Mononuclear cell (primary cell): ENCODE measurements around the gene SCRN2. TPM values are rescaled to one million over a fixed set of nuclear protein-coding genes. Genes with fewer than 3 reads are reported as not detected.

Experiments used
- H3K27me3 ChIP-seq: 2 replicates; pipeline ENCODE4 v1.6.0; 2011; ENCODE audit warnings: low read length, control low read depth; ENCODE audit not compliant: insufficient read depth
- H3K4me1 ChIP-seq: 2 replicates; pipeline ENCODE4 v1.5.1; 2011; ENCODE audit warnings: mild to moderate bottlenecking, low read length, control low read depth; ENCODE audit not compliant: insufficient read depth
- H3K4me3 ChIP-seq: 2 replicates; pipeline ENCODE4 v1.5.1; 2011; ENCODE audit warnings: mild to moderate bottlenecking, low read length, moderate library complexity
- H3K9me3 ChIP-seq: 2 replicates; pipeline ENCODE4 v1.5.1; 2011; ENCODE audit warnings: low read depth, mild to moderate bottlenecking, control low read depth, low read length
- total RNA-seq: library from RNA; depleted of rRNA; stranded (reverse); fragments of >200 nt; gene quantifications from one replicate; pipeline ENCODE4 v1.2.3, GENCODE V29; 2012

The SCRN2 gene
- total RNA-seq, 1 donor, result 11.2 TPM

DNA sequence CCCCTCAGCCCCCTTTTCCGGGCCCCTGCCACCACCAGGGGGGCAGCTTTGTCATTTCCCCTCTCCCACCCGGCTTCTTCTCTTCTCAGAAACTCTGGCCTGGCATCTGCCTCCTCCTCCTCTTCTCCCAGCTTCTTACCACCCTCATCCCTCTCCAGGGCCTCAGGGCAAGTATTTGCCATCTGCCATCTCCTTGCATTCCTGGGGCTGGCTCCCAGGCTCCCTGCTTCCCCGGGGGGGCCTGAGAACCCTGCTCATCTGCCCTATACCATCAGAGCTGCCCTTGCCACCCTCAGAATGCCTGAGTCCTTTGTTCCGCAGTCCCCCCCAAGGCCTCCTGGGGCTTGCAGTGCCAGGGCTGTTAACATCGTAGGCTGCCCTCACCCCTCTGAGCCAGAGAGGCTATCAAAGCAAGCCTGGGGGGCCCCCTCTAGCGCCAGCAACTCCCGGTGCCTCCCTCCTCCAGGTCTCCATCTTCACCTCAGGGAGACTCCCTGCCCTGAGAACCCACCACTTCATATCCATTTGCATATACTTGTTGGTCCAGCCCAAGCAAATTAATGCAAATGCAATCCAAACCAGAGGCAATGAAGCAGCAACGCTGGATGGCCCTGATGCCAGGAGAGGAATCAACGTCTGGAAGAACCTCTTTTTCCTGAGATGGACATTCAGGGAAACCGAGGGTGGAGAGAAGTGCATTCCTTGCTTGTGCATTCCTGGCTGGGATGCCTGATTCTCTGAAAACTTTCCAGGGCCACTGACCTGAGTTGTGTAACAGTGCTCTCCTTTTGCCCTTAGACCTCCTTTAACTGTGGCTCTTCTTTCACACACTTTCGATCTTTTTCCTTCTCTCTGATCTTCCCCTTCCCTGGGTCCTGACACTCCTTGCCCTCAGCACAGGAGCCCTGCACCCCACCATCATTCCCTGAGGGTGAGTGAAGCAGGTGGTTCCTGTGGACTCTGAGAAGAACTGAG lies 34.2 kb upstream of the SCRN2 start:
- H3K4me1 ChIP-seq, result no peaks in the 10 kb centered on the region
- peaks cover 20% of the 10 kb centered on the region for H3K27me3 ChIP-seq
- H3K9me3 ChIP-seq, result no peaks in the 10 kb centered on the region
- H3K4me3 ChIP-seq, result no peak overlapping the region

DNA sequence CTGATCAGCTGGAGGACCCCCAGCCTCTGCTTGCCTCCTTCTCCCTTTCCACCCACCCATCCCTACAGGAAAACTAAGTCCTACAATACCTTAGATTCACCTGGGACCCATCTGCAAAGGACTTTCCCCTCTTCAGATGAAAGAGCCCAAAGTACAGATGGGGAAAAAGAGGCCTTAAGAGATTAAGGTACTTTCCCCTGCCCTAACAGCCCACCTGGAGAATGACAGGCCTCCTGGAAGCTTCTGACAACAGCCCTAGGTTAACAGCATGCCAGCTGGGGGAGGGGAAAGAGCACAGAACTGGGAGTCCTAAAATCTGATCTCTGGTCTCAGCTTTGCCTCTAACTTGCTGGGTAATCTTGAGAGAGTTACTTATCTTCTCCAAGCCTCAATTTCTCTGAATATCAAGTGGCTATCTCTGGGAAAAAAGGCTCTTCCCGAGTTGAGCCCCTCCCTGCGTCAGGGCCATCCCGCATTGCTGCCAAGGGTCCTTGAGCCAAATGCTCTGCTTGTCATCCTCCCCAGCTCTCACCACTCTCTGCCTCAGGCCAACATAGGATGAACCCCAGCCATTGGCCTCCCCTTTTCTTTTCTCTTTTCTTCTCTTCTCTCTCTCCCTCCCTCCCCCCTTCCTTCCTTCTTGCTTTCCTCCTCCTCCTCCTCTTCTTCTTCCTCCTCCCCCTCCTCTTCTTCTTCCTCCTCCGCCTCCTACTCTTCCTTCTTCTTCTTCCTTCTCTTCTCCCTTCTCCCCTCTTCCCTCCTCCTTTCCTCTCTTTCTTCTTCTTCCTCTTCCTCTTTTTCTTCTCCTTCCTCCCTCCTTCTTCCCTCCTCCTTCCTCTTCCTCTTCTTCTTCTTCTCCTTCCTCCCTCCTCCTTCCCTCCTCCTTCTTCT lies 32.4 kb upstream of the SCRN2 start:
- Histone ChIP-seq H3K27me3 (peaks cover 26% of the 10 kb centered on the region), H3K9me3 (no peaks in the 10 kb centered on the region), H3K4me3 (no peak overlapping the region)

DNA sequence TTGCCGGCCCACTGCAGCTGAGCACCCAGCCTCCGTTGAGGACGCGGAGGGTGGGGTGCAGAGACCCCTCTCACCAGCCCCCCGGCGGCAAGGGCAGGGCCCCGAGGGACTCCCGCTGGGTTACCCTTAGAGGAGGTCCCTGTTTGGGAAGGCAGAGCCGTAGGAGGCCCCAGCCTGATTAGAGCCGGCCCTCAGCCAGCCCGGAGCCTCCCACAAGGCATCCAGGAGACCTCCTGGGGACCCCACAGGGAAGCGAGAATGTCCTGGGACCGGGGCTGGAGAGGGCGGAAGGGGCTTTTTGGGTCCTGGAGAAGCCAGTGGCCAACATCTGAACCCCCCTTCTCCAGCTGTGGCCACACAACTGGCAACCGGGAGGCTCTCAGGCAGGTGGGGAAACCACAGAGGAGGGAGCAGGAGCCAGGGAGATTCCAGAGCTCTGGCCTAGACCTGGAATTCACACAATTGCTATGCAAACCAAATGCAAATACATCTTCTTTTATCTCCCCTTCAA lies 31.6 kb upstream of the SCRN2 start:
- no peaks in the 10 kb centered on the region for H3K9me3 ChIP-seq
- H3K4me3 ChIP-seq, result no peak overlapping the region
- peaks cover 26% of the 10 kb centered on the region for H3K27me3 ChIP-seq
- no peaks in the 10 kb centered on the region for H3K4me1 ChIP-seq

More for the DNA sequence above, 32.4 kb upstream of the SCRN2 start:
- H3K4me1 ChIP-seq, result no peaks in the 10 kb centered on the region

DNA sequence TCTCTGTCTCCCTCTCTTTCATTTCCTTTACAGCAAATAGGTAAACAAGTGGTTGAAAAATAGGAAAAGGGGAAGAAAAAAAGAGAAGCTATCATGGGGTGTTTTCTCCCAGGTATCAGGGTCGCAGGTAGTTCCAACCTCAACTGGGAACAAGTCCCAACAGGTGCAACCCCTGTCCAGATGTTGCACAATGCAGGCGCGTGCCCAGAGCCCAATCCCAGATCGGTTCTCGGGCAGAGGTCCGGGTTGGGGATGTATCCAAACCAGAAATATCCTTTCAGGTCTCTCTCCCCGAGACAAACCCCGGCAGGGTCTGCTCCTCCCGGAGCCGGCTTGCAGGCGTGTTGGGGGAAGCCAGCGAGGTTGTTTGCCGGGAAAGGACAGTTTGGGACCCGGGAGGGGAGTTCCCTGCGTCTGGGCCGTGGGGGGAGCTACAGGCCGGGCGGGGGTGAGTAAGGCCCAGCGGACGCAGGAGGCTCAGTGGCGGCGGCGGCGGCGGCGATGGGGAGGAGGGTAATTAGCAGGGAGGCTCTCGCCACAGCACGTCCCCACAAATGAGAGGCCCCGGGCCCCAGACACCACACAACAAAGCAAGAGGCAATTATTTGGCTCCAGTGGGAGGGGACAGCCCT lies 31.1 kb upstream of the SCRN2 start:
- H3K4me1 ChIP-seq, result no peaks in the 10 kb centered on the region
- peaks cover 26% of the 10 kb centered on the region for H3K27me3 ChIP-seq
- H3K4me3 ChIP-seq, result no peak overlapping the region
- H3K9me3 ChIP-seq, result no peaks in the 10 kb centered on the region

DNA sequence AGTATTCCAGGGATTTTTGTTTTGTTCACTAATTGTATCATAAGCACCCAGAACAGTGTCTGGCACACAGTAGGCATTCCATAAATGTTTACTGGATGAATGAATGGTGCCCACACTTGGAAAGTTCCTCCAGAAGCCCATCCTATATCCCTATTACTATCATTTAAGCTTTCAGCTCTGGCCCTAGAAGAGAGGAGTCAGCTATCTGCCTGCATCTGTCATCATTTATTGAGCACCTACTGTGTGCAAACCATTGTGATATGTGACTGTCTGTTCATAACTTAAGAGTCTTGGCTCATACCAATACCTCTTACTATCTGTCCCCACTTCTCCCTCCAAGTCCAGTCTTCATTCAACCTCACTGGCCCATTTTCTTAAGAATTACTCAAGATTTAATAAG lies 30.0 kb upstream of the SCRN2 start:
- H3K27me3 ChIP-seq, result peaks cover 26% of the 10 kb centered on the region
- H3K4me3 ChIP-seq, result no peak overlapping the region
- no peaks in the 10 kb centered on the region for H3K4me1 ChIP-seq
- H3K9me3 ChIP-seq, result no peaks in the 10 kb centered on the region

DNA sequence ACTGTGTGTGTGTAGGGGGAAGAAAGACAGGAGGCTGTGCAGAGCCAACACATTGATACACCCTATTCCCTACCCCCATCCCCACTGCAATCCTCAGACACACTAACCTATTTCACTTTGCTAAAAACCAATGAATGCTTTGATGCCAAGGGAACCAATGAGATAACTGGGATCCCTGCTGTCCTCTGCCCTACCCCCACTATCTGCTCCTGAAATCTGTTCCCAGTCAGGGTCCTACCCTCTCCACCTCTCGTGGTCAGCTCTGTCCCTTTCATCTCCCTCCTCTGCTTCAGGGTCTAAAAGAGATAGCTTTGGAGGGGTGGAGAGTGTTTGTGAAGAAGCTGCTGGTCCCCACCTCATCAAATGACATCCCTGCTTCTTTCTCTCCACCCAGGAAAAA lies 29.0 kb upstream of the SCRN2 start:
- Histone ChIP-seq H3K9me3 (no peaks in the 10 kb centered on the region), H3K27me3 (peaks cover 26% of the 10 kb centered on the region), H3K4me3 (no peak overlapping the region), H3K4me1 (no peaks in the 10 kb centered on the region)

DNA sequence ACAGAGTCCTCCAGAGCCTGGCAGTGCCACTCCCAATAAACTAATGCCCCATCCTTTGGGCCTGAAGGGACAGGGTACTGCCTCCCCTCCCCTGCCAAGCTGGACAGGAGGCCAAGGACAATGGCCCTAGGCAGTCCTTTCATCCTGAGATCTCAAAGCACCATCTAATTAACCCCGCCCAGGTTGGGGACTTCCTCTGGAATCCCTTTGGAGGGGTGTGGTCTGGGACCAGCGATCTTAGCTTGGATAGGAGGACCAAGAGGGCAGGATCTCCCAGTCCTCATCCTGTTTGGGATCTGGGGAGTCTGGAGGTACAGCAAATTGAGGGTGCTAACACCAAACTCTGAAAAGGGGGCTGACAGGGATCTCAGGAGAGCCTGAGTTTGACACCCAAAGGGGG lies 28.0 kb upstream of the SCRN2 start:
- H3K9me3 ChIP-seq, result no peaks in the 10 kb centered on the region
- H3K4me1 ChIP-seq, result no peaks in the 10 kb centered on the region
- no peak overlapping the region for H3K4me3 ChIP-seq
- H3K27me3 ChIP-seq, result peaks cover 26% of the 10 kb centered on the region

DNA sequence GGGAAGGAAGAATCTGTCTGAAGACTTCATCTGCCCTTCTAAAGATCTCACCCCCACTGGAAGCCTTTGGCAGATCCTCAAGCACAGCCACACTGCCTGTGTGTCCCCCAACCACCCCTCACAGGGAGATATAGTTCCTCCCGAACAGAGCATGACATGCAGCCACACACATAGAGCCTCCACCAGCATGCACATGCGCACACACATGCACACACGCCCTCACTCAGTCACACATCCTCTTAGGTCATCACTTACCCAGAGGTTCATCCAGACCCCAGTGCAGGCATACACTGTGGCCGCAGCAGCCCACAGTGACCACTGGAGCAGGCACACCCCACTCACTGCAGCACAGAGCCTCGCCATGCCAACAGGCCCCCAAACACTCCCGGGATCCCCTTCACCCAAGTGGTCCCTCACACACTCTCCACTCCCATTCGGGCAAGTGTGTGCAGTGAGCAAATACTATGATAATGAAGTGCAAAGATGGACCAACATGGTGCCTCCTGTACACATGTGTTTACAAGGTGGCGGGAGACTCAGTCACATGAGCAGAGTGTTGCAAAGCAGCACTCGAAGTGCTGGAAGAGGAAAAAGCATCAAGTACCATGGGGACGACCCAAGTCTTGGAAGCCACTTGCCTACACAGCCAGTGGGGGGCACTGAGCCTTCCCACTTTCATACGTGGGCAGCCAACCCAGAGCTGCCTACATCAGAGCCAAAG lies 26.9 kb upstream of the SCRN2 start:
- peaks cover 23% of the 10 kb centered on the region for H3K27me3 ChIP-seq
- no peaks in the 10 kb centered on the region for H3K9me3 ChIP-seq
- H3K4me3 ChIP-seq, result no peak overlapping the region
- peaks cover 3% of the 10 kb centered on the region for H3K4me1 ChIP-seq

DNA sequence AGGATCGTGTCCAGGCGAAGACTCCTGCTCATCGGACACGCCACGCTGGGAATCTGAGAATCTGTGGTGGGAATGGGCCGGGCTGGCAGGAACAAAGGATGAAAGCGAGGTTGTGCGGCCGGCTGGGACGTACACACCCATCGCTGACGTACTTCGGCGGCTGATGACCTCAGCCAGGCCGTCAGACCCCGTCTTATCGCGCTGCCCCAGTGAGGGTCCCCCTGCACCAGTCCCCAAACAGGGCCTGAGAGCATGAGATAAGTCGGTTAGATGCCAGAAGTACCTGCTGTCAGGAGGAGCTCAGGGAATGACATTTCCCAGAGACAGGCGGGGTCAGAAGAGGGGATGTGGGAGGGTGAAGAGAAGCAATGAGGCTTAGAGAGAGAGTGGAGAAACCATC lies 25.9 kb upstream of the SCRN2 start:
- peaks cover 14% of the 10 kb centered on the region for H3K27me3 ChIP-seq
- no peaks in the 10 kb centered on the region for H3K9me3 ChIP-seq
- peaks cover 5% of the 10 kb centered on the region for H3K4me1 ChIP-seq
- no peak overlapping the region for H3K4me3 ChIP-seq

DNA sequence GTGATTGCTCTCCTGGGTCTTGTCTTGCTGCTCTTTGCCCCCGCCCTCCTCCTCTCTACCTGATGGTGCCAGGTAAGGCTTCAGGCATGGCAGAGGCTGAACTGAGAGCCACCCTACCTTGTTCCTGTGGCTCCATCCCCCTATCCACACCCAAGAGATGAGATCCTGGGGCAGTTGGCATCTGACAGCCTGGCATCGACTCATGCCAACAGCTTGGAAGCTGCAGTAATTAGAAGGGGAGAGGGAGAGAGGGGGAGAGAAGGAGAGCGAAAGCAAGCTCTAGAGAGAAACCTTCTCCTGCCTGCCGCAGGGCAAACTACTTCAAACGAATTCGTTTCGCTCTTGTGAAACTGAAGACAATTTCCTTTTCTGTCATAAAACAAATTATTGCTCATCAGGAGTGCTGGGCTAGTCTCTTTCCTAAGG lies 23.7 kb upstream of the SCRN2 start:
- peaks cover 5% of the 10 kb centered on the region for H3K4me1 ChIP-seq
- H3K4me3 ChIP-seq, result no peak overlapping the region
- H3K27me3 ChIP-seq, result peaks cover 1% of the 10 kb centered on the region
- no peaks in the 10 kb centered on the region for H3K9me3 ChIP-seq

DNA sequence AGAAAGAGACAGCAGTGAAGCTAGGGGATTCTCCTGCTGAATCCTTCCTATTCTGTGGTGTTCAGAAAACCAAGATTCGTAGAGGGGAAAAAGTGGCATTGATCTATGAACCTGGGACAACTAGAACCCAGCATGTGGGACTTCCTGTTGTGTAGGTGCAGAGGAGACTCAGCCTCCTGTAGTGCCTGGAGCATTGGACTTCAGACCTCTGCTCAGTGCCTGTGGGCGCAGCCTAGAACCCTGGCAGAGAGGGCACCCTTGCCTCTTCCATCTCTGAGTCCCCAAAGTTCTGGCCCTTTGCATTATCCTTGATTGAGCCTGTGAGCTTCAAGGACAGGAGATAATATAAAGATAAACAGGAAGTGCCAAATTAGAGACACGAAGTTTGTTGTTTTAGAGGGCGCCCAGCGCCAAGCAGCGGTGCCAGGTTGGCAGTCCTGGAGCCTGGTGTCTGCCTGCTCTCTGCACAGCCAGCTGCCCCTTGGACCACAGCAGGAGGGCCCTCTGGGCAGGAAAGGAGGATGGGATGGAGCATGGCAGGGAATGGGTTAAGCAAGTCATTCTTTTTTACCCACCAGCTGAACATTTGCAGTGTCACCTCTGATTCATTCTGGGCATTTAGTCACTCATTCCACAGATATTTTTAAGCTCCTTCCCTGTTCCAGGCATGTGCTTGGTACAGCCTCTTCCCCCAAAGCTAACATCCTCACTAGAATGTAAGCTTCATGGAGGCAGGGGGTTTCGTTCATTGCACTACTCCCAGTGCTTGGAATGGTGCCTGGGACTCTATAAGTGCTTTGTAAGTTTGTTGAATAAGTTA lies 21.8 kb upstream of the SCRN2 start:
- peaks cover 5% of the 10 kb centered on the region for H3K4me1 ChIP-seq
- H3K9me3 ChIP-seq, result no peaks in the 10 kb centered on the region
- H3K27me3 ChIP-seq, result no peaks in the 10 kb centered on the region
- no peak overlapping the region for H3K4me3 ChIP-seq

DNA sequence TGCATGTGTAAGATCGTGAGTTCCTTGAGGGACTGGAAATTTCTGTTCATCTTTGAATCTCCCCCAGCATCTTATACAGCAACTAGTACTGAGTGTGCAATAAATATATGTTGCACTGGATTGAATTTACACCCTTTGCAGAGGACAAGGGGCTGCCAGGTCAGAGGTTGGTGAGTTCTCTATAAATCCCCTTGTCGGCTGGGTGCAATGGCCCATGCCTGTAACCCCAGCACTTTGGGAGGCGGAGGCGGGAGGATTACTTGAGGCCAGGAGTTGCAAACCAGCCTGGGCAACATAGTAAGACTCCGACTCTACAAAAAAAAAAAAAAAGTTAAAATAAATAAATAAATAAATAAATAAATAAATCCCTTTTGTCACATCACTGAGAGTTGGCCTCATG lies 19.3 kb upstream of the SCRN2 start:
- Histone ChIP-seq H3K27me3 (peaks cover 2% of the 10 kb centered on the region), H3K4me3 (no peak overlapping the region), H3K9me3 (no peaks in the 10 kb centered on the region), H3K4me1 (peaks cover 5% of the 10 kb centered on the region)

DNA sequence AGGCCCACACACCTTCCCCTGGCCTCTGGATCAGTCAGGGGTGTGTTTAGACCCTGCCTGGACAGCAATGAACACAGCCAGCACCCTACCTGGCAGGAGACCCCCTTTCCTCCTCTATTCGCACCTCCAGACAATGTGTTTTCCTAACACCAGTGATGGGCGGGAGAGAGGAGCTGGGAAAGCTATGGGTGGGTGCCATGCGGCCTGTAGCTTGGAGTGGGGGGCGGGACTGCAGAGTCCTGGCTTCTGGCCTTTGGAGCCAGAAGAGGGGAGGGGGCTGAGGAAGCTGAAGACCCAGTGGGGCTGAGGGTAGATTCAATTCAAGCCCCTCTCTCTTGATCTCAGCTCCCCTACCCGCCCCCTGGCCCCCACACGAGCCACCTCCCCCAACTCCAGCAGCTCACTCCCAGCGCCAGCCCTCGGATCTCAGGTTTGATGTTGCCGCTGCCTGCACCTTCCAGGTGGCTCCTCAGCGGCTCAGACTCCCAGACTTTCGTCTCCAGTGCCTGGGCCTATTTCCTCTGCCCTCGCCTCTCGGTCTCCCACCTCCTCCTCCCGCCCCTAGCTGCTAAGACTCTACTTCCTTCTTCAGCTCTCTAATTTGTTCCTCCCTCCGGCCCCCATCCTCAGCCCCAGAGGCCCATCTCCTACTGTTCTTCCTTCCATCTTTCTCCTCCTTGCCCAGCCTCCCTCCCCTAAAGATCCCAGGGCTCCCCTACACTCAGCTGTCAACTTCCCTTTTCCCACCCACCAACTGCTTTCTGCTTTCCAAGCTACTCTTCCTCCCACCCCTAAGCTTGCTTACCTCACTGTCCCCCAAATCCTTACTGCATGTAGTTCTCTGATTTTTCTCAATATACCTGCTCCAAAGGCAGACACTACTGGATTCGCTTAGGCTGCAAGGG lies 16.7 kb upstream of the SCRN2 start:
- Histone ChIP-seq H3K4me1 (peaks cover under 1% of the 10 kb centered on the region), H3K9me3 (no peaks in the 10 kb centered on the region), H3K27me3 (peaks cover 28% of the 10 kb centered on the region), H3K4me3 (no peak overlapping the region)
